C4-2B (cell line): ENCODE data around the gene WDR48.

Experiments used
- CTCF ChIP-seq: fragments of 450-650 bp; conservative IDR thresholded peaks from 2 replicates; pipeline ENCODE4 v1.5.1; 2017; ENCODE audit warnings: mild to moderate bottlenecking
- ZFX ChIP-seq: fragments of 450-650 bp; IDR thresholded peaks from 2 replicates; pipeline ENCODE4 v1.6.1; 2017

GRCh38 chr3:39128951-39129350, 77.1 kb downstream of the WDR48 start:
- TF ChIP-seq CTCF (no peak), ZFX (no peak)
